ENCODE data around the gene IGF2BP1.
"Not testable (repeated sequence)": the region's sequence is repeated elsewhere in the genome, so short reads cannot be mapped to it uniquely, and the experiment has no call there.

The IGF2BP1 gene

GRCh38 chr17:49020609-49021008, 23.4 kb downstream of the IGF2BP1 start:
- DNase-seq = no peak

GRCh38 chr17:49021095-49021767, 24.0 kb downstream of the IGF2BP1 start:
- peak; percentile 68 for DNase-seq

GRCh38 chr17:49021768-49022103, 24.6 kb downstream of the IGF2BP1 start:
- no peak for DNase-seq

GRCh38 chr17:49022391-49022941, 25.3 kb downstream of the IGF2BP1 start:
- peak; percentile 98 for DNase-seq

- no peak for DNase-seq
Observed at GRCh38 chr17:49024523-49024922, 27.3 kb downstream of the IGF2BP1 start.

- not testable (repeated sequence) for DNase-seq
Observed at GRCh38 chr17:49026447-49026846, 29.3 kb downstream of the IGF2BP1 start.

- DNase-seq = no peak
Observed at GRCh38 chr17:49028271-49028670, 31.1 kb downstream of the IGF2BP1 start.

GRCh38 chr17:49029801-49030200, 32.6 kb downstream of the IGF2BP1 start:
- DNase-seq = no peak

GRCh38 chr17:49031965-49032928, 35.1 kb downstream of the IGF2BP1 start:
- peak; percentile 89 for DNase-seq

- peak; percentile 91 for DNase-seq
Observed at GRCh38 chr17:49035470-49036269, 38.5 kb downstream of the IGF2BP1 start.

- no peak for DNase-seq
Observed at GRCh38 chr17:49036270-49036626, 39.1 kb downstream of the IGF2BP1 start.

- no peak for DNase-seq
Observed at GRCh38 chr17:49038138-49038537, 41.0 kb downstream of the IGF2BP1 start.

- no peak for DNase-seq
Observed at GRCh38 chr17:49038544-49038943, 41.4 kb downstream of the IGF2BP1 start.

- DNase-seq = not testable (repeated sequence)
Observed at GRCh38 chr17:49039518-49039917, 42.3 kb downstream of the IGF2BP1 start.

- no peak for DNase-seq
Observed at GRCh38 chr17:49041527-49041926, 44.3 kb downstream of the IGF2BP1 start.

- DNase-seq = no peak
Observed at GRCh38 chr17:49045376-49045775, 48.2 kb downstream of the IGF2BP1 start.

GRCh38 chr17:49046912-49047311, 49.7 kb downstream of the IGF2BP1 start:
- DNase-seq = no peak

GRCh38 chr17:49049265-49049664, 52.1 kb downstream of the IGF2BP1 start:
- no peak for DNase-seq

GRCh38 chr17:49050611-49051010, 53.4 kb downstream of the IGF2BP1 start:
- no peak for DNase-seq

GRCh38 chr17:49051269-49051668, 54.1 kb downstream of the IGF2BP1 start:
- DNase-seq = no peak

GRCh38 chr17:49053171-49053829, 56.1 kb downstream of the IGF2BP1 start:
- no peak for DNase-seq

GRCh38 chr17:49054342-49055092, 57.3 kb downstream of the IGF2BP1 start:
- DNase-seq = no peak

Data from islet precursor cell (in vitro differentiated cells).